WTC11 (cell line): Measurements from ENCODE around the gene TMEM217. TPM values are rescaled to one million over a fixed set of nuclear protein-coding genes. Genes with fewer than 3 reads are reported as not detected.

Experiments
- ATAC-seq: fragments of 200-7000 bp; cut with Tn5 transposase; 2 replicates; pipeline ENCODE4 v1.10.0; 2021; ENCODE audit warnings: mild to moderate bottlenecking, moderate library complexity
- CTCF ChIA-PET: fragments of 300-600 bp; sonication (Branson Sonifier 250); formaldehyde crosslinking; loops from one replicate; lab custom pipeline; 2021; ENCODE audit warnings: antibody characterized with exemption; lab: Charles Lee
- POLR2A ChIA-PET: fragments of 350-600 bp; sonication (Branson Sonifier 250); formaldehyde crosslinking; loops from one replicate; lab custom pipeline; 2021; ENCODE audit warnings: antibody characterized with exemption; lab: Charles Lee
- DNase-seq: peaks from one replicate; pipeline ENCODE4 v3.0.0; 2021; ENCODE audit warnings: low spot score
- H3K27ac Mint-ChIP-seq: 2 replicates; pipeline ENCODE4 v1.8.0; 2021; ENCODE audit warnings: mixed read lengths
- H3K27me3 Mint-ChIP-seq: 2 replicates; pipeline ENCODE4 v1.8.0; 2021; ENCODE audit warnings: low read depth, mild to moderate bottlenecking, moderate library complexity, mixed read lengths
- H3K36me3 Mint-ChIP-seq: 2 replicates; pipeline ENCODE4 v1.8.0; 2021; ENCODE audit warnings: mixed read lengths
- H3K4me1 Mint-ChIP-seq: 2 replicates; pipeline ENCODE4 v1.8.0; 2022; ENCODE audit warnings: mixed read lengths
- H3K4me3 Mint-ChIP-seq: 2 replicates; pipeline ENCODE4 v1.8.0; 2021; ENCODE audit warnings: mild to moderate bottlenecking, moderate library complexity, mixed read lengths
- H3K9me3 Mint-ChIP-seq: 2 replicates; pipeline ENCODE4 v1.8.0; 2021; ENCODE audit warnings: mixed read lengths
- CBFB ChIP-seq: sonication (generic); formaldehyde crosslinking; IDR thresholded peaks from 2 replicates; pipeline ENCODE4 v1.8.1; 2022; ENCODE audit warnings: mild to moderate bottlenecking, low read depth, missing genetic modification reagents
- CREB1 ChIP-seq: sonication (generic); formaldehyde crosslinking; IDR thresholded peaks from 2 replicates; pipeline ENCODE4 v1.8.0; 2023; ENCODE audit warnings: mild to moderate bottlenecking, missing genetic modification reagents
- E2F1 ChIP-seq: sonication (generic); formaldehyde crosslinking; IDR thresholded peaks from 2 replicates; pipeline ENCODE4 v1.8.0; 2022; ENCODE audit warnings: mild to moderate bottlenecking, missing genetic modification reagents
- FOXJ3 ChIP-seq: sonication (generic); formaldehyde crosslinking; IDR thresholded peaks from 2 replicates; pipeline ENCODE4 v1.9.0; 2021; ENCODE audit warnings: missing genetic modification reagents, mild to moderate bottlenecking, borderline replicate concordance
- GABPB1 ChIP-seq: sonication (generic); formaldehyde crosslinking; IDR thresholded peaks from 2 replicates; pipeline ENCODE4 v1.8.1; 2023; ENCODE audit warnings: mild to moderate bottlenecking, missing genetic modification reagents
- IRF1 ChIP-seq: sonication (generic); formaldehyde crosslinking; IDR thresholded peaks from 2 replicates; pipeline ENCODE4 v1.8.0; 2023; ENCODE audit warnings: missing genetic modification reagents
- MAX ChIP-seq: sonication (generic); formaldehyde crosslinking; IDR thresholded peaks from 2 replicates; pipeline ENCODE4 v1.8.0; 2022; ENCODE audit warnings: mild to moderate bottlenecking, missing genetic modification reagents
- MXD4 ChIP-seq: fragments of 250-450 bp; sonication (Bioruptor Pico); IDR thresholded peaks from 2 replicates; pipeline ENCODE4 v1.8.0; 2021; ENCODE audit warnings: mild to moderate bottlenecking, moderate library complexity, borderline replicate concordance
- MYBL2 ChIP-seq: sonication (generic); formaldehyde crosslinking; IDR thresholded peaks from 2 replicates; pipeline ENCODE4 v1.8.1; 2023; ENCODE audit warnings: mild to moderate bottlenecking, moderate library complexity, missing genetic modification reagents
- NFATC4 ChIP-seq: fragments of 250-450 bp; sonication (Bioruptor Pico); IDR thresholded peaks from 2 replicates; pipeline ENCODE4 v1.9.0; 2021; ENCODE audit warnings: mild to moderate bottlenecking
- NR1H2 ChIP-seq: sonication (generic); formaldehyde crosslinking; IDR thresholded peaks from 2 replicates; pipeline ENCODE4 v1.9.0; 2021; ENCODE audit warnings: mild to moderate bottlenecking, moderate library complexity, missing genetic modification reagents
- OVOL2 ChIP-seq: fragments of 250-450 bp; sonication (Bioruptor Pico); IDR thresholded peaks from 2 replicates; pipeline ENCODE4 v1.9.0; 2021; ENCODE audit warnings: mild to moderate bottlenecking, borderline replicate concordance
- PRRX2 ChIP-seq: fragments of 250-450 bp; sonication (Bioruptor Pico); IDR thresholded peaks from 2 replicates; pipeline ENCODE4 v1.8.0; 2021; ENCODE audit warnings: mild to moderate bottlenecking
- RELA ChIP-seq: sonication (generic); formaldehyde crosslinking; IDR thresholded peaks from 2 replicates; pipeline ENCODE4 v1.8.1; 2022; ENCODE audit warnings: missing genetic modification reagents, mild to moderate bottlenecking, borderline replicate concordance
- SMAD3 ChIP-seq: sonication (generic); formaldehyde crosslinking; IDR thresholded peaks from 2 replicates; pipeline ENCODE4 v1.8.0; 2022; ENCODE audit warnings: missing genetic modification reagents, mild to moderate bottlenecking, borderline replicate concordance
- TEAD1 ChIP-seq: sonication (generic); formaldehyde crosslinking; IDR thresholded peaks from 2 replicates; pipeline ENCODE4 v1.8.0; 2022; ENCODE audit warnings: mild to moderate bottlenecking, missing genetic modification reagents
- ZNF317 ChIP-seq: sonication (generic); formaldehyde crosslinking; IDR thresholded peaks from 2 replicates; pipeline ENCODE4 v1.8.1; 2023; ENCODE audit warnings: low read depth, mild to moderate bottlenecking, moderate library complexity, missing genetic modification reagents, borderline replicate concordance
- ZNF416 ChIP-seq: fragments of 250-450 bp; sonication (Bioruptor Pico); IDR thresholded peaks from 2 replicates; pipeline ENCODE4 v1.9.0; 2021; ENCODE audit warnings: mild to moderate bottlenecking, inconsistent platforms
- total RNA-seq: library from RNA; stranded (reverse); gene quantifications from 3 replicates; pipeline ENCODE4 v1.2.3, GENCODE V29; 2021
- TF ChIP-seq, protein P1 (sequence below): sonication (generic); formaldehyde crosslinking; IDR thresholded peaks from 2 replicates; pipeline ENCODE4 v1.8.0; 2022; ENCODE audit warnings: mild to moderate bottlenecking, missing genetic modification reagents
- TF ChIP-seq, protein P2 (sequence below): sonication (generic); formaldehyde crosslinking; IDR thresholded peaks from 2 replicates; pipeline ENCODE4 v1.8.1; 2022; ENCODE audit warnings: low read depth, mild to moderate bottlenecking, moderate library complexity, missing genetic modification reagents, borderline replicate concordance
- TF ChIP-seq, protein P3 (sequence below): sonication (generic); formaldehyde crosslinking; conservative IDR thresholded peaks from 2 replicates; pipeline ENCODE4 v1.8.1; 2022; ENCODE audit warnings: mild to moderate bottlenecking, missing genetic modification reagents
- TF ChIP-seq, protein P4 (sequence below): sonication (generic); formaldehyde crosslinking; IDR thresholded peaks from 2 replicates; pipeline ENCODE4 v1.8.1; 2022; ENCODE audit warnings: low read depth, missing genetic modification reagents, borderline replicate concordance
- TF ChIP-seq, protein P5 (sequence below): sonication (generic); formaldehyde crosslinking; IDR thresholded peaks from 2 replicates; pipeline ENCODE4 v1.8.1; 2023; ENCODE audit warnings: mild to moderate bottlenecking, missing genetic modification reagents
- TF ChIP-seq, protein P6 (sequence below): sonication (generic); formaldehyde crosslinking; IDR thresholded peaks from 2 replicates; pipeline ENCODE4 v1.8.1; 2022; ENCODE audit warnings: mild to moderate bottlenecking, moderate library complexity, missing genetic modification reagents

The TMEM217 gene
- total RNA-seq, 1 experiment from 2014 or later: 0.61 TPM

DNA sequence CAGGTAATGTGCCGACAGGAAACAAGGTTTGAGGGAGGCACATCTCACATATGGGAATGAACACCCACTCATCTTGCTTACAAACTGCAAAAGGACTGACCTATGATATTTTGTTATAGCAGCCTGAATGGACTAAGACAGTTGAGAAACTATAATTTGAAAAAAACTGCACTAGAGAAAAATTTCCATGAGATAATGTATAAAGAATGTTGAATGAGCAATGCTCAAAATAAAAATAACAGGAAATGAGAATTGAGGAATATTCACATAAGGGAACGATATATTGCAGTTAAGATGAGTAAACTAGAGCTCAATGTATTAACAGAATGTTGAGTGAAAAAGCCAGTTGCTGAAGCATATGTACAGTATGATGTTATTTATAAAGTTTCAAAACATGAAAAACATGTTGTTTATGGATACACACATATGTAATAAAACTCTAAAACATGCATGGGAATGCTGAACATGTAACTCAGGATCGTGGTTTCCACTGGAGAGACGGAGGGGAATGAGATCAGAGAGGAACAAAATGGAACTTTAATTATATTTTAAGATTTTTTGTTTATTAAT lies 6.6 kb downstream of the TMEM217 start (continued):
- no peak for TF ChIP-seq E2F1 (CRISPR knock-in tag)
- no peak for TF ChIP-seq CREB1 (CRISPR knock-in tag)
- TF ChIP-seq NFATC4: no peak
- TF ChIP-seq GABPB1 (CRISPR knock-in tag): no peak
- TF ChIP-seq, protein P1, sequence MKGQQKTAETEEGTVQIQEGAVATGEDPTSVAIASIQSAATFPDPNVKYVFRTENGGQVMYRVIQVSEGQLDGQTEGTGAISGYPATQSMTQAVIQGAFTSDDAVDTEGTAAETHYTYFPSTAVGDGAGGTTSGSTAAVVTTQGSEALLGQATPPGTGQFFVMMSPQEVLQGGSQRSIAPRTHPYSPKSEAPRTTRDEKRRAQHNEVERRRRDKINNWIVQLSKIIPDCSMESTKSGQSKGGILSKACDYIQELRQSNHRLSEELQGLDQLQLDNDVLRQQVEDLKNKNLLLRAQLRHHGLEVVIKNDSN (CRISPR knock-in tag): no peak
- TF ChIP-seq, protein P2, sequence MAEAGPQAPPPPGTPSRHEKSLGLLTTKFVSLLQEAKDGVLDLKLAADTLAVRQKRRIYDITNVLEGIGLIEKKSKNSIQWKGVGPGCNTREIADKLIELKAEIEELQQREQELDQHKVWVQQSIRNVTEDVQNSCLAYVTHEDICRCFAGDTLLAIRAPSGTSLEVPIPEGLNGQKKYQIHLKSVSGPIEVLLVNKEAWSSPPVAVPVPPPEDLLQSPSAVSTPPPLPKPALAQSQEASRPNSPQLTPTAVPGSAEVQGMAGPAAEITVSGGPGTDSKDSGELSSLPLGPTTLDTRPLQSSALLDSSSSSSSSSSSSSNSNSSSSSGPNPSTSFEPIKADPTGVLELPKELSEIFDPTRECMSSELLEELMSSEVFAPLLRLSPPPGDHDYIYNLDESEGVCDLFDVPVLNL: no peak
- TF ChIP-seq IRF1 (CRISPR knock-in tag): no peak
- no peak for TF ChIP-seq ZNF317
- no peak for TF ChIP-seq TEAD1 (CRISPR knock-in tag)
- TF ChIP-seq, protein P3, sequence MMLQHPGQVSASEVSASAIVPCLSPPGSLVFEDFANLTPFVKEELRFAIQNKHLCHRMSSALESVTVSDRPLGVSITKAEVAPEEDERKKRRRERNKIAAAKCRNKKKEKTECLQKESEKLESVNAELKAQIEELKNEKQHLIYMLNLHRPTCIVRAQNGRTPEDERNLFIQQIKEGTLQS (CRISPR knock-in tag): no peak

DNA sequence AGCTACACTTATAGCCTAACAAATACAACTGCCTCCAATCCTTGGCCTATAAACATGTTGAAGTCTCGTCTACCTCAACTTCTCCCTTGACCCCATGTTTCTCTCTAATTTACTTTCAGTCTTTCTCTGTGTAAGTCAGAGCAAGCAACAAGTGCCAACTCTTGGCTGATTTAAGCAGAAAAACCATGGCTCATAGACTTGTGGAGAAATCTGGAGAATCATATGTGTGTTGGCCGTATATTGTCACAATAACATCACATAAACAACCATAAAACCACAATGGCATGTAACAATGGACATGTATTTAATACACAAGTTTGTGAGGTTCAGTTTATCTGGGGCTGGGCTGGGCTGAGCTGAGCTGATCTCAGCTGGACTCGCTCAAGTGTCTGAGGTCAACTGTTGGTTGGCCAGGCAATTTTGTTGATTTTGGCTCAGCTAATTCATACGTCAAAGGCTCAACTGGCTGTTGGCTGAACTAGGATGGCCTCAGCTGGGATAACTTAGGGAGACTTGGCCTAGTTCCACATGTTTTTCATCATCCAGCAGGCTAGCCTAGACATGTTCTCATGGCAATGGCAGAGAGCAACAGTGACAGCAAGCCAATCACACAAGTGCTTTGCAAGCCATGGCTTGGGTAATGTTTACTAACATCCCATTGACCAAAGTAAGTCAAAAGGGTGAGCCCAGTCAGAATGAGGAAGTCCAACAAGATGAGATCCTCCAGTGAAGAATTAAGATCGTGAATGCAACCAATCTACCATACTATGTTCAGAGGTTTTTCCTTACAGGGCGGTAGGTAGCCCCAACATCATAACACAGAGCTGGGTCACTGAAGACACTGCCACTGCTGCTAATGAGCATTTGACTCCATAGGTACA lies 13.3 kb downstream of the TMEM217 start:
- no peaks in the 10 kb centered on the region; the same call in 1 of the 2 replicates for H3K4me1 Mint-ChIP-seq
- no peaks in the 10 kb centered on the region for H3K9me3 Mint-ChIP-seq
- no peak overlapping the region for H3K4me3 Mint-ChIP-seq
- DNase-seq (no peak), ATAC-seq (no peak)
- TF ChIP-seq MAX: no peak
- peak; percentile 92 for TF ChIP-seq GABPB1 (CRISPR knock-in tag)
- TF ChIP-seq, protein P4, sequence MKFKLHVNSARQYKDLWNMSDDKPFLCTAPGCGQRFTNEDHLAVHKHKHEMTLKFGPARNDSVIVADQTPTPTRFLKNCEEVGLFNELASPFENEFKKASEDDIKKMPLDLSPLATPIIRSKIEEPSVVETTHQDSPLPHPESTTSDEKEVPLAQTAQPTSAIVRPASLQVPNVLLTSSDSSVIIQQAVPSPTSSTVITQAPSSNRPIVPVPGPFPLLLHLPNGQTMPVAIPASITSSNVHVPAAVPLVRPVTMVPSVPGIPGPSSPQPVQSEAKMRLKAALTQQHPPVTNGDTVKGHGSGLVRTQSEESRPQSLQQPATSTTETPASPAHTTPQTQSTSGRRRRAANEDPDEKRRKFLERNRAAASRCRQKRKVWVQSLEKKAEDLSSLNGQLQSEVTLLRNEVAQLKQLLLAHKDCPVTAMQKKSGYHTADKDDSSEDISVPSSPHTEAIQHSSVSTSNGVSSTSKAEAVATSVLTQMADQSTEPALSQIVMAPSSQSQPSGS: no peak
- H3K27ac Mint-ChIP-seq: no peak overlapping the region
- no peaks in the 10 kb centered on the region for H3K36me3 Mint-ChIP-seq
- ChIA-PET POLR2A (no interaction called here), CTCF (no interaction called here)
- H3K27me3 Mint-ChIP-seq: peaks cover 26% of the 10 kb centered on the region

- no peaks in the 10 kb centered on the region for H3K36me3 Mint-ChIP-seq
- no peak for ATAC-seq
- peaks cover 18% of the 10 kb centered on the region for H3K27me3 Mint-ChIP-seq
- ChIA-PET POLR2A (no interaction called here), CTCF (no interaction called here)
- H3K9me3 Mint-ChIP-seq: no peaks in the 10 kb centered on the region
- H3K4me1 Mint-ChIP-seq: no peaks in the 10 kb centered on the region; the same call in 1 of the 2 replicates
- no peak for DNase-seq
- no peak overlapping the region for H3K27ac Mint-ChIP-seq
- H3K4me3 Mint-ChIP-seq: no peak overlapping the region
- no peak for TF ChIP-seq OVOL2 (CRISPR knock-in tag)
- no peak for TF ChIP-seq PRRX2 (CRISPR knock-in tag)
- TF ChIP-seq RELA (CRISPR knock-in tag): no peak
- no peak for TF ChIP-seq SMAD3 (CRISPR knock-in tag)
- no peak for TF ChIP-seq FOXJ3 (CRISPR knock-in tag)
- no peak for TF ChIP-seq MXD4 (CRISPR knock-in tag)
- no peak for TF ChIP-seq CREB1 (CRISPR knock-in tag)
- TF ChIP-seq, protein P5, sequence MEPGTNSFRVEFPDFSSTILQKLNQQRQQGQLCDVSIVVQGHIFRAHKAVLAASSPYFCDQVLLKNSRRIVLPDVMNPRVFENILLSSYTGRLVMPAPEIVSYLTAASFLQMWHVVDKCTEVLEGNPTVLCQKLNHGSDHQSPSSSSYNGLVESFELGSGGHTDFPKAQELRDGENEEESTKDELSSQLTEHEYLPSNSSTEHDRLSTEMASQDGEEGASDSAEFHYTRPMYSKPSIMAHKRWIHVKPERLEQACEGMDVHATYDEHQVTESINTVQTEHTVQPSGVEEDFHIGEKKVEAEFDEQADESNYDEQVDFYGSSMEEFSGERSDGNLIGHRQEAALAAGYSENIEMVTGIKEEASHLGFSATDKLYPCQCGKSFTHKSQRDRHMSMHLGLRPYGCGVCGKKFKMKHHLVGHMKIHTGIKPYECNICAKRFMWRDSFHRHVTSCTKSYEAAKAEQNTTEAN (CRISPR knock-in tag): no peak
- TF ChIP-seq, protein P6, sequence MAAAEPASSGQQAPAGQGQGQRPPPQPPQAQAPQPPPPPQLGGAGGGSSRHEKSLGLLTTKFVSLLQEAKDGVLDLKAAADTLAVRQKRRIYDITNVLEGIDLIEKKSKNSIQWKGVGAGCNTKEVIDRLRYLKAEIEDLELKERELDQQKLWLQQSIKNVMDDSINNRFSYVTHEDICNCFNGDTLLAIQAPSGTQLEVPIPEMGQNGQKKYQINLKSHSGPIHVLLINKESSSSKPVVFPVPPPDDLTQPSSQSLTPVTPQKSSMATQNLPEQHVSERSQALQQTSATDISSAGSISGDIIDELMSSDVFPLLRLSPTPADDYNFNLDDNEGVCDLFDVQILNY: no peak
- no peak for TF ChIP-seq CBFB (CRISPR knock-in tag)
- TF ChIP-seq ZNF416 (CRISPR knock-in tag): no peak
- TF ChIP-seq MYBL2: no peak
- TF ChIP-seq NR1H2 (CRISPR knock-in tag): no peak
These were observed 14.1 kb downstream of the TMEM217 start for GRCh38 chr6:37243816-37244370.
